Cortex of kidney (tissue), 1 donor: ENCODE results near the gene TMEM107.
A peak's percentile ranks its signal among the peaks of the same experiment; 100 is the strongest.

Experiments
- DNase-seq: peaks from one replicate; lab custom pipeline; 2025; lab: John Stamatoyannopoulos, UW

TMEM107 gene

DNA sequence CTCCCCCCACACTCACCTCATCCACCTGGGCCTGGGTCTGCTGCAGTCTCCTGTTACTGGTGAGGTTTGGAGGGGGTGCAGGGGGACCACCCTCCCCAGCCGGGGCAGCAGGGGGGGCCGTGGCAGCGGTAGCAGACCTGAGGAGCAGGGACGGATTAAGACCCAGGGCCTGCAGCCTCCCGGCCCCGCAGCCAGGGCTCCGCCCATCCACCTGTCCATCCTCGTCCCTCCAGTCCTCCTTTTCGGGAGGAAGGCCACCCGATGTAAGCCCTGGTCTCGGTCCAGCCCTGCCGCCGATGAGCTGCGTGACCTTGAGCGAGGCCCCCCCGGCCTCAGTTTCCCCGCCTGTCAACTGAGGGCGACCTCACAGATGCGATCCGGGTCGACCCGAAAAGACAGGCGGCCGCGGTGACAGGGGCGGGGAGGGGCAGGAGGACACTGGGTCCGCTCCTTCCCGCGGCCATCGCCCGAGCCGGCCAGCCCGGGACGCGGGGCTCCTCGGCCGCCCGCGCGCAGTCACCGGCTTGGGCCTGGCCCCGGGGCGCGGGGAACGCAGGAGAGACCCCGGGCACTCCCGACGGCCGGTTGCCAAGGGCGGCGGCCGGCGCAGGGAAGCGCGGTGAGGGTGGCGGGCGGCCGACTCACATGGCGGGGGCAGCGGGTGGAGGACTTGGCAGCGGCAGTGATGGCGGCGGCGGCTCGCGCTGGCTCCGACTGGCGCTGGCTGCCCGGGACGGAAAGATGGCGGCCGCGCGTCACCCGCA lies 13.8 kb downstream of the TMEM107 start, which contains the start of gene VAMP2:
TSS of gene VAMP2 (minus strand) at position 716 of the 764 bp plus-strand sequence. CDS start at position 647, 69 bp downstream.
- no peak for DNase-seq

DNA sequence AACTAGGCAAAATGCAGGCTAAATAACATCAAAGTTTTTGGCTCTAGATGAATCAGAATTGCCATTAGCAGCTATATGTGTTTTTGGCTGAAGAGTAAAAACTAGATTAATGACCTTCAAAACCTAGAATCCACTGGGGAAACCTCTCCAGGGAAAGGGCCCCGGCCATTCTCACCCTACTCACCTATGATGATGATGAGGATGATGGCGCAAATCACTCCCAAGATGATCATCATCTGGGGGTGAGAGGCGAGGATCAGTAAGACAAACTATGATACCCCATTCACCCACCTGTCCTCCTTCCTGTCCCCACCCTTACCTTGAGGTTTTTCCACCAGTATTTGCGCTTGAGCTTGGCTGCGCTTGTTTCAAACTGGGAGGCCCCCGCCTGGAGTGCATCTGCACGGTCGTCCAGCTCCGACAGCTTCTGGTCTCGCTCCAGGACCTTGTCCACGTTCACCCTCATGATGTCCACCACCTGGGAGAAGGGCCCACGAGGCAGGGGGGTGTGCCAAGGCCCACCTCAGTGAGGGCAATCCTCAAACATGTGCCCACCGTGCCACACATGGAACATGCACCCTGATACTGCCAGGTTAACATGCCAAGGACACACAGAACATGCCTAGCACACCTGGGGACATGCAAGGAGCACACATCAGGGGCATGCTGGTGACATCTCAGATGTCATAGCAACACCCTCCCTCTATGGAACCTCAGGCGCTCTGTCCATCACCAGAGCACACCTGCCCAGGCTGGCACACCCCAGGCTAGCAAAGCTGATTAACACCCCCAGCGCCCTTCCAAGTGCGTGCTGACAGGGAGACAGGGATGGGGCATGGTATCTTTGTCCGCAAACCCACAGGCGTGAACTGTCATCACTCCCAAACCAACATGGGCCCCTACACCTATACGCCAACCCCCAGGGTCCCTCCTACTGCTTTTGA lies 14.6 kb downstream of the TMEM107 start:
- no peak for DNase-seq

- no peak for DNase-seq
Observed at GRCh38 chr17:8160741-8161221, 15.4 kb downstream of the TMEM107 start.

DNA sequence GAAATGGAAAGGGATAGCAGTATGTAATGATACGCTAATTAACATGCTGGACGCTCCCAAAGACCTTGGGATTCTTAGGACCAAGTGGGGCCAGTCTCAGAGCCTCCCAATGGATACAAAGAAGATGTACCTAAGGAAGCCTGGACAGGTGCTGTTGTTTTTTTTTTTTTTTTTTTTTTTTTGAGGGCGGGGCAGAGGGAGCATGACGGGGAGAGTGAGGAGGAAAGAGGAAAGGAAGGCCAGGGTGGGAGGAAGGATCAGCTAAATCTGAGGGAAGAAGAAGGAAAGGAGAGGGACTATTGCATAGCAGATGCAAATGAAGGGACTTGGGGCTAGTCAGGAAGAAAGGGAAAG lies 16.0 kb downstream of the TMEM107 start:
- DNase-seq = no peak

DNA sequence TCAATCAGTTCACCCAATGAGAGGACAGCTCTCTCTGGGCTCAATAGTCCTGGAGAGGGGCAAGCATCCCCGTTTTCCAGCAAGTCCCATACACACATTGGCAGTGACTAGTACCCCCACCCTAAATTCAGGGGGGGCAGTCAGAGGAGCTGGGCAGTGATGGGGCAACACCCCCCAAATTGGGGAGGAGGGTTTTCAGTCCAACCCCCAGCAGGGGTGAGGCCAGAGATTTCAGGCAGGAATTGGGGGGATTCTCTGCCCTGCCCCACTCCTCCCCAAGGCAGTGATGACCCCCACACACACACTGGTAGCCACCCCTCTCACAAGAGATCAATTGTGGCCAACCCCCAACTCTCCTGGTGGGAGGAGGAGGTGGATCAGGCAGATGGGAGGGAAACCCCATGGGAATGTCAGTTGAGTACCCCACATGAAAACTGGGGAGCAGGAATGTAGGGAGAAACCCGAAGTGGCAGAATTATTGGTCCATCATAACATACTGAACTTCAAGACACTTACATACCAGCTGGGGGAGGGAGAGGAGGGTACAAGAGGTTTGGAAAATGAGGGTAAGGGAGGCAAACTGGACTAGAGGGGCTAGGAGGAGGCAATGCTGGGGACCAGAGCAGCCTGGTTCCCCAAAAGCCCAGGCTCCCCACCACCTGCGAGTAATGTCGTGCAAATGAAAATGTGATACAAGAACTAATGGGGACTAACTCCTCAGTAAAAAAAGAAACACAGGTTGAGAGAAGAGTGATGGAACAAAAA lies 16.5 kb downstream of the TMEM107 start:
- no peak for DNase-seq

GRCh38 chr17:8159032-8159400 lies 17.2 kb downstream of the TMEM107 start:
- no peak for DNase-seq

DNA sequence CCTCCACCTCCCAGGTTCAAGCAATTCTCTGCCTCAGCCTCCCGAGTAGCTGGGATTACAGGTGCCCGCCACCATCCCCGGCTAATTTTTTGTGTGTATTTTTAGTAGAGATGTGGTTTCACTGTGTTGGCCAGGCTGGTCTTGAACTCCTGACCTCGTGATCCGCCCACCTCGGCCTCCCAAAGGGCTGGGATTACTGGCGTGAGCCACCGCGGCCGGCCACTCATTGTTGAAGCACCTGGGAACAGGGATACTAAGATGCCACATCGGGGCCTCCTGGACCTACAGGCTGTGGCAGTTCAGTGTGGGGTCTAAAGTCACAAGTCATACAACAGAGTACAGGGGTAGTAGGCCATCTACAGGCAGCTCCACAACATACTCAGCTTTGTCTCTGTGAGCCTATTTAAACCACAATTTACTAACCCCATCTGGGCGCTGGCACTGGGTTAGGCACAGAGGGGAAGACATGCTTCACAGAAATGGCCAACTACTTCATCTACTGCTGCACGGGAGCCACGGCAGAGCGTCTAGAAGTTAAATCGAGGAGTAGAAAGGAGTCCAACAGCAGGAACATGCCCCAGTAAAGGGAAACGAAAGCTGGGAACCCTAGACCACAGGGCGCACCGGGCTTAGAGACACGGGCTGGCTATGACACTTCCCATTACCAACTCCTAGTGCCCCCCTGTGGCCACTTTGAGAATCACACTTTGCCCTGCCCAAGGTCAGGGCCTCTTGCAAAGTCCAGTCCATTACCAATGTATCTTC lies 17.7 kb downstream of the TMEM107 start:
- no peak for DNase-seq

DNA sequence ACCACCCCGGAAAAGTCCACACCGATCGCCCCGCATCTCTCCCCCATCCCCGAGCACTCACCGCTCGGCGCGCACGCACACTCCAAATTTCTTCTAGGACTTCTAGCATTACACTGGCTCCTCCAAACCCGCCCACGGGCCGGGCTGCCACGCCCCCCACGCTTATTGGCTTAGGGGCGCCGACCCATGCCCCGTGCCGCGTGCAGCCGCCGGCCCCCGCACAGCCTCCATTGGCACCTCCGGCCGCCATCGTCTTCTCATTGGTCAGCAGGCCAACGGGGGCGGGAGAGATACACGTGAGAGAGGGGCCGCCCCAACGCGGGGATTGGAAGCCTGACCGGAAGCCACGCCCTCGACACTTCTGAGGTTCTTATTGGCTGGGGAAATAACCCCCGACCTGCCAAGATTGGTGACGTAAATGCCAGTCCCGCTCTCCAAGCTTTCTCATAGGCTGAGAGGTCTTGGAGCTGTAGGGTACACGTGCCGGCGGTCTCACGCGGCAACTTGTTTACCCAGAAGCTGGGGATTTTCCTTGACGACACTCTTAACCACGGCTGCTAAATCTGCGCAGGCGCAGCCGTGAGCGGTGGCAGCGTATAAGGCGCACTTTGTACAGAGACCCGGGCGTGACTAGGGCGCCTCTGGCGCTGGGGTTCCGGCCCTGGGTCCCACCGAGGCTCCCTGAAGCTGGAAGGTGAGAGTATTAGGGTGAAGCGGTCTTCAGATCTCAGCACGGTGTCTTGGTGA lies 19.8 kb downstream of the TMEM107 start:
- DNase-seq = peak; percentile 80

DNA sequence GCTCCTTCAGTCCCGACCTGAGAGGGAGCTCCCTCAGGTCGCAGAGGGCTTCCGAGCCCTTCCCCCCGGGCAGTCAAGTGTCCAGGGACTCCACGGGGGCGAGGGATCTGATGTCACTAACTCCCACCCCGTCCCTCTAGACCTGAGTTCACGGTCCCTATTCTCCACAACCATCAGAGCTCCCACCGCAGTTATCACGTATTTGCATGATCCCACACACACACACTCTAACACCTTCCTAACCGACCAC lies 20.3 kb downstream of the TMEM107 start:
- no peak for DNase-seq

DNA sequence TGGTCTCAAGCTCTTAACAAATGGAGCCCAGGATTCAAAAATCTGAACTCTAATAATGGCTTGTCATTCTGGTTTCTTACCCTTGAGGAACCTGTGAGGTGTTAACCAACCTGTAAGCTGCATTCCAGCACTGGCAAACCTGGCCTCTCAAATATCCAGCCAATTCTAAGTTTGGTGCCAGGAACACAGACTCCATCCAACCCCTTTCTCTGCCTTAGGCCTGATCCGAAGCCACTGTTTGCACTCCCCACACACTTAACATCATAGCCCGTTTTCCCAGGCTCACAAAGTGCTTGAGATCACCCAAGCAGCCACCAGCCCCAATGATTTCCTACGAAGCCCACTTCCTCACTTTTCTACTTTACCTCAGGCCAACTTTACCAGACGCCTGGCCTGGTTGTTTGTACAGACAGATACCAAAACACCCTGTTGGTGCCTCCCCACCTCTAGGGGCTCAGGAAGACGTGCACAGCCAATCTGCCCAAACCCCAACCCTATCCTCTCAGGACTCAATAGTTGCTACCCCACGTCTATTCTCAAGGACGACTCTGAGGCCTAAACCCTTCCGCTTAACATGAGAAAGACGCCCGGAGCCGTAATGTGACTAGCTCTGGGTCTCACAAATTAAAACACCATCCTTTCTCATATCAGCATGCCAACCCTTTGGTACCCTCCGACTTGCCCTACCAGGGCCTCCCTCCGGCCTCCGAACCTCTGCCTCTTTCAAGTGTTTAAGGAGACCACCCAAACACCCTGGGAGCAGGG lies 20.8 kb downstream of the TMEM107 start:
- no peak for DNase-seq

DNA sequence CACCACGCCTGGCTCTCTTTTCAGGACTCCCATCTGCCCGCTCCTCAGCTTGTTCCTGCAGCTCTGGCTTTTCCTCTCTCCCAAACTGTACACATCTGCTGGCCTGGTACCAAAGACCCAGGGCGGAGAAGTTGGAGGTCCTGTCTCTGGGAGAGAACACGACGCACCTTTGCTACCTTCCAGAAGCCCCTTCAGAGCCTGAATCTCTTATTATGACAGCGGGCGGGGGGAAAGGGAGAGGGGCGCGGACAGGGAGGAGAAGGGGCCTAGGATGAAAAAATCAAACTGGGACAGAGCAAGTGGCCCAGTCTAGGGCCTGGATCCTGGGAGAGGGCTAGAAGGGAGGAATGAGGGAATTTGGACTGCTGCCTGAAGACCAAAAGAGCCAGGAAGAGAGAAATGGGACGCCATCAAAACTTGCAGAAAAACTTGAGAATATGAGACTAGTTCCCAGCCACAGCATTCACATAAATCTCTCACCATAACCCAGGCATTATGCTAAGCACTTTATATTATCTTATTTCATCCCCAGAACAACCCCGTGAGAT lies 21.5 kb downstream of the TMEM107 start:
- DNase-seq = no peak

DNA sequence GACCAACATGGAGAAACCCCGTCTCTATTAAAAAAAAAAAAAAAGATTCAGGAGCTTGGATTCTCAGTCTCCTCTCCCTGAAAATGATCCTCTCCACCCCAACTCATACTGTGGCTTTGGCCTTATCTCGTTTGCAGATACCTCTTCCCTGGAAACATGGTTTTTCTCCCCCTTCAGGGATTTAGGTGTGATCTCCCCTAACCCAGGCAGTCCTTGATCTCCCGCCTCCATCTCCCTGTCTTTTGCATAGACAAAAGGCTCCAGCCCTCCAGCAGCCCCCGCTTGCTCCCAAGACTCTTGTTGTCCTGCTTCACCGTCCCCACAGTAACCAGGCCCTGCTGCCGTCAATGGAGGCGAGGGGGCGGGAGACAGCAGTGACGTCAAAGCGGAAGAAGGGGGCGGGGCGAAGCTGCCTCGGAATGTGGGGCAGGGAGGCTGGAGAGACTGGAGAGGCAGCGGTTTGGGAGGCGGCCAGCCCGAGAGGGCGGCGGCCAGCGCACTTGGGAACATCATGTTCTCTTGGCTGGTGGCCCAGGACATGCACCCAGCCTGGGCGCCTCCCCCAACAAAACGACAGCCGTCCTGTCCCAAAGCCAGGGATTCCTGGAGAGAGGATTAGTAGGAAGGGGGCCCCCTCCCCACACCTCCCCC lies 22.1 kb downstream of the TMEM107 start:
- DNase-seq = peak; percentile 95

- DNase-seq = no peak
Observed at GRCh38 chr17:8153525-8153956, 22.6 kb downstream of the TMEM107 start.

- DNase-seq = no peak
Observed at GRCh38 chr17:8153031-8153451, 23.1 kb downstream of the TMEM107 start.

GRCh38 chr17:8152112-8152775 lies 23.9 kb downstream of the TMEM107 start, which contains the start of gene PER1:
Gene PER1, minus strand, starts transcription at chr17:8152404. Its CDS starts 1,698 bp downstream, at chr17:8150706.
- no peak for DNase-seq

DNA sequence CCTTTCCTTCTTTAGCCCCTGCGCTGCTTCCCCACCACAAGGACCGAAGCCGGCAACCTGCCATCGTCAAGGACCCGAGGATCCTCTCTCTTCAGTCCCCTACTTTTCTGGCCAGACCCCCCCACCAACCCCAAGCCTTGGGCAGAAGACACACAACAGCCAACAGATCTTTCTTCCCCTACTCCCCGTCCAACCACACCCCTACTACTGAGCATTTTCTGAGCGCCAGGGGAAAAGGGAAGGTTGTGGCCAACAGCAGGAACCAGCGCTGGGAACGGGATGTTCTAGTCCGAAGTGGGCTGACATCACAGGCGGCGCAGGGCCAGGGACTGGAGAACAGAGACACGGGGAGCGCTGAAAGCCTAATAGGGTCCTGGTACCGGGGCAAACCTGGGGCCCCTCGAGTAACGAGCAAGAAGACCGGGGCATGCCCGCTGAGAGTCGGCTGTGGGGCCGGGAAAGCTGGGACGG lies 24.5 kb downstream of the TMEM107 start:
- no peak for DNase-seq

DNA sequence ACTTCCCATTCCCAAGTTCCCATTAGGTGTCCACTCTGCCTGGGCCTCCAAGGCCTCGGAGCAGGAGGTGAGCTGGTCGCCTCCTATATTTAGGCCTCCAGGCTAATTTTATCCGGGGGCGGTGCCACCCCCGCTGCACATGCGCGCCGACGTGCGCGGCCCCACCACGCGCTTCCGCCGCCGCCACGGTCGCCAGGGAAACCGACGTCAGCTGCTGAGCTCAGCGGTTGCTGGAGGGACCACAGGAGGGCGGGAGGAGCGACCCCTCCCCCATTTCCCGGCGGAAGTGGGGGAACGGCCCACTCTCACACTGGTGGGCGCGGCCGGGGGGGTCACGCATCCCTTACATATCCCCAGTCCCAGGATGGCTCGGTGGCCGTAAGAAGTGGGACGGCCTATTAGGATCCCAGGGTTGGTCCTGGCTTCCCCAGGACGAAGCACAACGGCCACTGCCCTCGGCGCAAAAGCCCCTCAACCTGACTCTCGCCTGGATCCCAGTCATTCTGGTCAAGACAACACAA lies 25.0 kb downstream of the TMEM107 start:
- no peak for DNase-seq
